ENCODE results near the gene ZNF778. TPM values are rescaled to one million over a fixed set of nuclear protein-coding genes. Genes with fewer than 3 reads are reported as not detected.

ZNF778 gene
- total and polyA plus RNA-seq, 2 donors (not counting 1 experiment from before 2014, with no cell fraction given) = 2.2 to 13.4 TPM

DNA sequence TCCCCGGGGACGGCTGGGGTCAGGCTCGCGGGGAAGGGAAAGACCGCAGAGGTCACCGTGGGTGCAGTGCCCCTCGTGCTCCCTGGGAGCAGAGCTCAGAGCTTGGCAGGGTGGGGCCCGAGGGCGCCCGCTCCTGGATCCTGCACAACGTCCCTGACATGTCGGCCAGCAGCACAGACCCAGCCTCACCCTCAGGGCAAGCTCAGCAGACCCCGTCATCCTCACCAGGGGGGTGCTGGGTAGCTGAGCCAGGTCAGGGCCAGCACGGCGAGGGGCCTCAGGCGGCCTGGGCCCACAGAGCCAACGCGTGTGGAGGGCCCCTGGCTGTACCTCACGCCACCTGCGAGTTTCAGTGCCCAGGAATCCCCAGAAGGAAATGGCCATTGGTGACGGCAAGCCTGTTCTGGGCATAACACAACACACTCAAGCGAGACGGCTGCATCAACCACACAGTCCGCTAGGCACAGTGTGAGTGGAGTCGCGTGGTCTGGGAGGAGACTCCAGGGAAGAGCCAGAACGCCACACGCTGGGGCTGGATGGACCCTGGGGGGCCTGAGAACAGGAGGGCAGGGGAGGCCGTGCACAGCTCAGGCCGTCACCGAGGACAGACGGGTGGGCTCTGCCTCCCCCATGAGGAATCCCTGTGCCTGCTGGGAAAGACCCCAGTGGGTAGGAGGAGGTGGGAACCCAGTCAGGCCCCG lies 60.3 kb downstream of the ZNF778 start:
- Mint-ChIP-seq H3K4me1 (no peaks in the 10 kb centered on the region), H3K27me3 (no peaks in the 10 kb centered on the region), H3K27ac (no peak overlapping the region), H3K4me3 (no peak overlapping the region), H3K9me3 (ENCODE audit: insufficient read depth) (no peaks in the 10 kb centered on the region)
- H3K79me2 ChIP-seq (ENCODE audit: control insufficient read depth, insufficient read depth, low read length) = peaks cover 33% of the 10 kb centered on the region
- no peak overlapping the region for H3K27ac ChIP-seq (ENCODE audit: low read length in 2 of 2)
- no peak overlapping the region for H3K9ac ChIP-seq (ENCODE audit: low read length)
- DNase-seq (no peak), ATAC-seq (ENCODE audit: low read depth) (no peak)
- H2AFZ ChIP-seq (ENCODE audit: insufficient read depth, low read depth, low read length, poor library complexity, severe bottlenecking) = no peak overlapping the region
- H3K4me2 ChIP-seq (replicated peaks; ENCODE audit: low read depth, low read length, poor library complexity, severe bottlenecking) = no peak overlapping the region
- ChIA-PET CTCF (no interaction called here), POLR2A (no interaction called here)
- H4K20me1 ChIP-seq (ENCODE audit: control insufficient read depth, insufficient read depth, low read length, poor library complexity, severe bottlenecking) = peaks cover 72% of the 10 kb centered on the region
- no peaks in the 10 kb centered on the region for H3K27me3 ChIP-seq (replicated peaks in 1 of 4; ENCODE audit: control extremely low read depth in 1 of 4, control insufficient read depth in 3 of 4, insufficient read depth in 4 of 4, low read length in 3 of 4)
- WGBS (ENCODE audit: insufficient coverage) = 86% methylated on average over 32 of the region's 33 CpGs
- H3K36me3 ChIP-seq (replicated peaks in 1 of 2; ENCODE audit: control extremely low read depth in 1 of 2, control insufficient read depth in 1 of 2, extremely low read depth in 1 of 2, insufficient read depth in 2 of 2, low read length in 1 of 2) = peaks cover 2 to 67% of the 10 kb centered on the region in 2 experiments
- no peak overlapping the region for H3K4me3 ChIP-seq (ENCODE audit: control extremely low read depth in 1 of 5, extremely low read depth in 1 of 5, insufficient read depth in 1 of 5, low read depth in 2 of 5, low read length in 4 of 5)
- H3K4me1 ChIP-seq (ENCODE audit: control insufficient read depth in 2 of 2, insufficient read depth in 2 of 2, low read length in 2 of 2) = no peaks in the 10 kb centered on the region
- intact Hi-C loops (cut with micrococcal nuclease) = no loop called here
- TF ChIP-seq, protein P1, sequence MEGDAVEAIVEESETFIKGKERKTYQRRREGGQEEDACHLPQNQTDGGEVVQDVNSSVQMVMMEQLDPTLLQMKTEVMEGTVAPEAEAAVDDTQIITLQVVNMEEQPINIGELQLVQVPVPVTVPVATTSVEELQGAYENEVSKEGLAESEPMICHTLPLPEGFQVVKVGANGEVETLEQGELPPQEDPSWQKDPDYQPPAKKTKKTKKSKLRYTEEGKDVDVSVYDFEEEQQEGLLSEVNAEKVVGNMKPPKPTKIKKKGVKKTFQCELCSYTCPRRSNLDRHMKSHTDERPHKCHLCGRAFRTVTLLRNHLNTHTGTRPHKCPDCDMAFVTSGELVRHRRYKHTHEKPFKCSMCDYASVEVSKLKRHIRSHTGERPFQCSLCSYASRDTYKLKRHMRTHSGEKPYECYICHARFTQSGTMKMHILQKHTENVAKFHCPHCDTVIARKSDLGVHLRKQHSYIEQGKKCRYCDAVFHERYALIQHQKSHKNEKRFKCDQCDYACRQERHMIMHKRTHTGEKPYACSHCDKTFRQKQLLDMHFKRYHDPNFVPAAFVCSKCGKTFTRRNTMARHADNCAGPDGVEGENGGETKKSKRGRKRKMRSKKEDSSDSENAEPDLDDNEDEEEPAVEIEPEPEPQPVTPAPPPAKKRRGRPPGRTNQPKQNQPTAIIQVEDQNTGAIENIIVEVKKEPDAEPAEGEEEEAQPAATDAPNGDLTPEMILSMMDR (IDR thresholded peaks at IDR 0.05) = no peak
- TF ChIP-seq EZH2 (IDR thresholded peaks at IDR 0.05; ENCODE audit: borderline replicate concordance, insufficient read depth, low read depth, low read length, poor library complexity, severe bottlenecking) = no peak
- peaks cover 0 to 6% (median 0%) of the 10 kb centered on the region in 3 donors for H3K9me3 ChIP-seq (ENCODE audit: control extremely low read depth in 1 of 3, control insufficient read depth in 2 of 3, insufficient read depth in 1 of 3, low read length in 2 of 3)

Measured in B cell (primary cell).